B cell (primary cell): Measurements from ENCODE around the gene DCTN3.

ENCODE experiments used
- CTCF ChIP-seq: fragments of 200-600 bp; IDR thresholded peaks from one replicate; pipeline ENCODE4 v1.8.0; 2022; ENCODE audit warnings: antibody characterized with exemption, mild to moderate bottlenecking
- EZH2 ChIP-seq: IDR thresholded peaks from 2 replicates; pipeline ENCODE4 v1.6.1; 2012; ENCODE audit warnings: borderline replicate concordance, low read depth, mild to moderate bottlenecking, moderate library complexity, low read length; ENCODE audit not compliant: insufficient read depth, poor library complexity, severe bottlenecking

DNA sequence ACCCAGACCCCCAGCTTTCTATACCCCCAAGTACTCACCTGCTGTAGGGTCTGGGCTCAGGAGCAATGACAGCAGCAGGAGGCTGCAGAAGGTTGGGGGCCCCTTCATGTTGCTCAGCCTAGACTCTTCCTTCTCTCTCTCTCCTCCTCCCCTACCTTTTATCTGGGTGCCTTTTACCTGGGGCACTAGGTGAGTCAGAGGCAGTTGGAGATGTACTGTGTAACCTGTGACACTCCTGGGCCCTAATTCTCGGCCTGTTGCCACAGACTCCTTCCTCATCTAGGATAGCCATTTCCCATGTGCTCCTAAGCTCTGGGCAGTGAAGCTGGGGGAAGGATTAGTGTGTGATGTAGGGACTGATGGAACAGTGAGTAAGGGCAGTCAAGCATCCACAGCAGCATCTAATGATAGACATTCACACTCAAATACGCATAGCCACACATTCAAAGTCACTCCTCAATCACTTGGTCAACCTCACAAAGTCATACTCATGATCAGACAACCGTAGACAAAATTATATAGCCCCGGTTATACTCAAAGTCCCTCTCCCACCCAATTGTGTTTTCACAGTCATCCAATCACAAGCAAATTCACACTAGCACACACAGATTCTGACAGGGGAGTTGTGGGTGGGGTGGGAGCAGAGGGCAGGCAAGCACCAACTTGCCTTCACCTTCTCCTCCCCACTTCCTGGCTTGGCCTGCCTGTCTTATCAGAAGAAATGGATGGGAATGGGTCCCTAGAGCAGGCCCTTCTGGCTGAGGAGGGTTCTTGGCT is 42.4 kb upstream of the DCTN3 start, which contains the start of gene CCL27:
- TF ChIP-seq CTCF (no peak), EZH2 (no peak)
